ENCODE data around the gene KLHL20.
"Not testable (repeated sequence)": the region's sequence is repeated elsewhere in the genome, so short reads cannot be mapped to it uniquely, and the experiment has no call there.

Gene KLHL20

DNA sequence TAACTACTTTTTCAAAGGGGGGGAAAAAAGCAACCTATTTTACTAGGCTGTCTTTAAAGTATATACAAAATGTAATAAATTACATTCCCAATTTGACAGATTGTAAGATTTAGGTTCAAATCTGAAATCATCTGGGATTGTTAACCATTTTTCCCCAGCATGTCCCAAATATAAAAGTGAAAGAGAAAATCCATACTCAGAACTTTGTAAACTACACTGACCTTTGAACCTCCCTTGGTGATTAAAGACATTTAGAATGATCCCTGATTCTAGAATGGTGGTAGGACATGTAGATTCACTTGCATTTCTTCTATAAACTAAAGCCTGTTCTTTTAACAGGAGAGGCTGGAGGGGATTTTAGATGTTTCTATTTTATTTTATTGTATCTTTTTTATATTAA lies 39.0 kb downstream of the KLHL20 start:
- FAIRE-seq (no peak), DNase-seq (ENCODE audit: low spot score) (no peak)

DNA sequence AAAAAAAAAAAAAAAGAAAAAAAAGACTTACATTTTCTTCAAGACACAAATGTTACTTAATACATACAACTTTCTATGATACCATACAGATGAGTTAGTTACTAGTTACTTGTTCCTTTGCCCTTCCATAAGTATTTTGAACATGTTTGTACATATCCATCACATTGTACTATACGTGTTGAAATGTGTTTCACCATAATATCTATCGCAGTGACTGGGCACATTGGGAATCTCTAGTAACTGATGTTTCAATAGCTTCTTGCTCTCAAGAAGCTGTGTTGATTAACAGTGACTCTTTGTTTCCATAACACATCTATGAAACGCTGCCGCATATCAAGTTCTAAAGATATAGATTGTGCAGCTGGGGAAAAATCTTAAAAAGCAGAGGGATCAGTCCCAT lies 42.9 kb downstream of the KLHL20 start:
- no peak for FAIRE-seq
- DNase-seq (ENCODE audit: low spot score) = no peak

- FAIRE-seq = no peak
- no peak for DNase-seq (ENCODE audit: low spot score)
These were observed 43.3 kb downstream of the KLHL20 start for GRCh38 chr1:173758110-173758509.

DNA sequence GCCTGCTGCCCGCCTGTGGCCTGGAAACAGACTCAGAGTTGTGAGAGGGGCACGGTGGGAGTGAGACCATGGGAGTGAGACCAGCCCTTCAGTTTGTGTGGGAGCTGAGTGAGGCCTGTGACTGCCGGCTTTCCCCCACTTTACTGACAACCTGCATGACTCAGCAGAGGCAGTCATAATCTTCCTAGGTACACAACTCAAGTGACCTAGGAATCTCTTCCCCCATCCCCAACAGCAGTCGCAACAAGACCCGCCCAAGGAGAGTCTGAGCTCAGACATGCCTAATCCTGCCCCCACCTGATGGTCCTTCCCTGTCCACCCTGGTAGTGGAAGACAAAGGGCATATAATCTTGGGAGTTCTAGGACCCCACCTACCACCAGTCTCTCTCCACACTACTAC lies 44.2 kb downstream of the KLHL20 start:
- no peak for FAIRE-seq
- DNase-seq (ENCODE audit: low spot score) = no peak

DNA sequence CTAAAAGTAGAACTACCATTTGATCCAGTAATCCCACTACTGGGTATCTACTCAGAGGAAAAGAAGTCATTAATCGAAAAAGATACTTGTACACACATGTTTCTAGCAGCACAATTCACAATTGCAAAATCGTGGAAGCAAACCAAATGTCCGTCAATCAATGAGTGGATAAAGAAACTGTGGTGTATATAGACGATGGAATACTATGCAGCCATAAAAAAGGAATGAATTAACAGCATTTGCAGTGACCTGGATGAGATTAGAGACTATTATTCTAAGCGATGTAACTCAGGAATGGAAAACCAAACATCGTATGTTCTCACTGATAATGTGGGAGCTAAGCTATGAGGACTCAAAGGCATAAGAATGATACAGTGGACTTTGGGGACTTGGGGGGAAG lies 49.5 kb downstream of the KLHL20 start:
- not testable (repeated sequence) for FAIRE-seq; DNase-seq (ENCODE audit: low spot score)

DNA sequence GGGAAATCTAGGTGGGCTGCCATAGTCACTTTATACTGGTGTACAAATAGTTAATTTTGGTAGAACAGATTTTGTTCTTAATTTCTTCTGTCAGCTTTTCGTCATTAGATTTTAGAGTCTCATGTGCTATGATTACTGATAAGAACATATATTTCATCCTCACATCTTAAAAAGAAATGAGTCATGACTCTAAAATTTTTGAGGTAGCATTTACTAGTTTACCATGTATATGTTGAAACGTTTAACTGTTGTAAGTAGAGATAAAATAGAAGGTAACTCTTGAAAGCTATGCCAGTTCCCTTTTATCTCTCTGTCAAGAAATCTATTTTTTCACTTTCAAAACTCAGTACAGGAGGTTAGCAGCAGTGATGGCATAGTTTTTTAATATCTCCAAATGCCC lies 53.4 kb downstream of the KLHL20 start:
- DNase-seq (ENCODE audit: low spot score) (no peak), FAIRE-seq (no peak)

DNA sequence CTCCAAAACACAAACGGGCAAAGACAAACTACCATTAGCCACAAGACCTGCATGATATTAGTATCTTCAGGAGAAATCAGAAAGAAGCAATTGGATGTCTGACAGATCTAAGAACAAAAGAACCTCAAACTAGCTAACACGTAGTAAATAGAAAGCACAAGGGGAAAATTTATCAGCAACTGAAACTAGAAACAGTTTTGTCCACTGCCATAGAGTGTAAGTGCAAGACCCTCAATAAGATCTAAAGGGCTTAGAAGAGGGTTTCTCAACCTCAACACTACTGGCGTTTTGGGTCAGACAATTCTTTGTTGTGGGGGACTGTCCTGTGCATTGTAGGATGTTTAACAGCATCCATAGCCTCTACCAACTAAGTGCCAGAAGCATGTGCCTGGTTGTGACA lies 54.0 kb downstream of the KLHL20 start:
- DNase-seq (ENCODE audit: low spot score) (no peak), FAIRE-seq (no peak)

DNA sequence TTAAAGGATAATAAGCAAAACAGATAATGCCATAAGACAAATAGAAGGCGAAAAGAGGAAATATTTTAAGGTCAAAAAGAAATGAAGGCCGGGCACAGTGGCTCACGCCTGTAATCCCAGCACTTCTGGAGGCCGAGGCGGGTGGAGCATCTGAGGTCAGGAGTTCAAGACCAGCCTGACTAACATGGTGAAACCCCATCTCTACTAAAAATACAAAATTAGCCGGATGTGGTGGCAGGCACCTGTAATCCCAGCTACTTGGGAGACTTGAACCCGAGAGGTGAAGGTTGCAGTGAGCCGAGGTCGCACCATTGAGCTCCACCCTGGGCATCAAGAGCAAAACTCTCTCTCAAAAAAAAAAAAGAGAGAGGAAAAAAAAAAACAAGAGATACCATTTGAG lies 55.5 kb downstream of the KLHL20 start:
- not testable (repeated sequence) for DNase-seq (ENCODE audit: low spot score); FAIRE-seq

DNA sequence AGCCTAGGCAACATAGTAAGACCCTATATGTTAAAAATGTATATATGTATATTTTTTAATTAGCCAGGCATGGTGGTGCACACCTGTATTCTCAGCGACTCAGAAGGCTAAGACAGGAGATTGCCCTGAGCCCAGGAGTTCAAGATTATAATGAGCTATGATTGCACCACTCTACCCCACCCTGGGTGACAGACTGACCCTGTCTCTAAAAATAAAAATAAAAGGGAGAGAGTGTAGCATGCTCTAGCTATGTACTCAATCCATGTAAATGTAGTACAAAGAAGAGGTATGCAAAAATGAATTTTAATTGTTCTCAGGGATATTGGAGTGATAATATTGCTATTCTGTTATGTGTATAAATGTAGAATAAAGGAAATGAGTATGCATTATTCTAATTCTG lies 56.8 kb downstream of the KLHL20 start:
- no peak for FAIRE-seq
- no peak for DNase-seq (ENCODE audit: low spot score)

DNA sequence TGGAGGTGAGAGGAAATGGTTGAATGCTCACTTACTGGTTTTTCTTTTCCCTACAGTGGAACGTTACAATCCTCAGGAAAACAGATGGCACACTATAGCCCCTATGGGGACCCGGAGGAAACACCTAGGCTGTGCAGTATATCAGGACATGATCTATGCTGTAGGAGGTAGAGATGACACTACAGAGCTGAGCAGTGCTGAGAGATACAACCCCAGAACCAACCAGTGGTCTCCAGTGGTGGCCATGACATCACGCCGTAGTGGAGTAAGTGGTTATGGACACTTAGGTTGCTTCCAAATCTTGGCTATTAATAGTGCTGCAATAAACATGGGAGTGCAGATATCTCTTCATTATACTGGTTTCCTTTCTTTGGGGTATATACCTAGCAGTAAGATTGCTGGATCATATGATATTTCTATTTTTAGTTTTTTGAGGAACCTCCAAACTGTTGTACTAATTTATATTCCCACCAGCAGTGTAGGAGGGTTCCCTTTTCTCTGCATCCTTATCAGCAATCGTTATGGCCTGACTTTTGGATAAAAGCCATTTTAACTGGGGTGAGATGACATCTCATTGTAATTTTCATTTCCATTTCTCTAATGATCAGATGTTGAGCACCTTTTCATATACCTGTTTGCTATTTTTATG lies 60.9 kb downstream of the KLHL20 start:
- FAIRE-seq = no peak

GRCh38 chr1:173779936-173780335 lies 65.2 kb downstream of the KLHL20 start:
- FAIRE-seq (no peak), DNase-seq (ENCODE audit: low spot score) (no peak)

More for the DNA sequence above, 60.9 kb downstream of the KLHL20 start:
- DNase-seq (ENCODE audit: low spot score) = no peak

GRCh38 chr1:173784997-173785396 lies 70.2 kb downstream of the KLHL20 start:
- FAIRE-seq = no peak

DNA sequence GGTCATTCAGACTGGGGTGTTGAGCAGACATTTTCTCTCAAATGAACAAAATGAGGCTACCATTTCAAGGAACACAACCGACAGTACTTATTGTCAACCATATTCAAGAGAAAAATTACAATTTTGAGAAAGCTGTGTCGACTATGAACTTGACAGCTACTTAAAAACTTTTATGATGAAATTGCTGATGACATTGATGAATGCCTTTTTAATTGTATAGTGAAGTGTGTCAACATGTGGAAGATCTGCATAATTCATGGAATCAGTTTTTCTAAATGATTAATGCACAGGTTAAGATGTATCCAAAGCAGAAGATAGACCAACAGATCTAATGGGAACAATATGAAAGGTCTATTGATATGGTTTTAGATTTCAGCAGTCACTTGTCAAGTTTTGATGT lies 75.1 kb downstream of the KLHL20 start:
- DNase-seq (ENCODE audit: low spot score) (no peak), FAIRE-seq (no peak)

More at GRCh38 chr1:173784997-173785396, 70.2 kb downstream of the KLHL20 start:
- DNase-seq (ENCODE audit: low spot score) = no peak

DNA sequence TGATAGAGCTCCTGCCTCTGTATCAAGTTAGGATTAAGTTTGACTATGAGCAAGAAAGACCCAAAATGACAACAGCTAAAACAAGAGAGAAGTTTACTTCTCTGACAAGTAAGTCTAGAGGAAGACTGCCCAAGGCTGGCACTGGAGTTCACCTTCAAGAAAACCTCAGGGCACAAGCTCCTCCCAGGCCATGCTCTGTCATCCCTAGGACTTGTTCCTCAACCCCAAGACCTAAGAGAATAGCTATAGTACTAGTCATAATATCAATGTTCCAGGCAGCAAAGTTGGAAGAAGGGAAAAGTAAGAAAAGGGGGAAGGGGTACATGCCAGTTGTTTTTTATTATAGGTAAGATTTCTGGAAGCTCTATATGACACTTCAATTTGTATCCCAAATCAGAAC lies 83.3 kb downstream of the KLHL20 start:
- DNase-seq (ENCODE audit: low spot score) = no peak
- FAIRE-seq = no peak

- not testable (repeated sequence) for DNase-seq (ENCODE audit: low spot score); FAIRE-seq
These were observed 85.2 kb downstream of the KLHL20 start for GRCh38 chr1:173799995-173800394.

DNA sequence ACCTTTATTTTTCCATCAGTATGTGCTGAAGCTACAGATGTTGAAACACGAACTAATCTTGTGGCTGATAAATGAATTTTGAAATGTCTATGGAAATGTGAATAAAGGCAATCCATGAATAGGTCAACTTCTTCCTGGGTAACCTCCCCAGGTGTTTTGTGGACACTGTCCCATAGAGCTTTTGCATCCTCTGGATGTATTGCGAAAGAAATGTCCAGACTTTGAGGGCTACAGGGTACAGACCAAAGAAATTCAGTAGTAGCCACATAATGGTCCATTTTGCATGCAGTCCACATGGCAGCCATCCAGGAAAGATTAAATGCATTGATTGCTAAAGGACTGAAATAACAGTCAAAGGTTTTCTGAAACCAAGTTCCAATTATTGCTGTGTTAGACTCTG lies 88.2 kb downstream of the KLHL20 start:
- FAIRE-seq (no peak), DNase-seq (ENCODE audit: low spot score) (no peak)

DNA sequence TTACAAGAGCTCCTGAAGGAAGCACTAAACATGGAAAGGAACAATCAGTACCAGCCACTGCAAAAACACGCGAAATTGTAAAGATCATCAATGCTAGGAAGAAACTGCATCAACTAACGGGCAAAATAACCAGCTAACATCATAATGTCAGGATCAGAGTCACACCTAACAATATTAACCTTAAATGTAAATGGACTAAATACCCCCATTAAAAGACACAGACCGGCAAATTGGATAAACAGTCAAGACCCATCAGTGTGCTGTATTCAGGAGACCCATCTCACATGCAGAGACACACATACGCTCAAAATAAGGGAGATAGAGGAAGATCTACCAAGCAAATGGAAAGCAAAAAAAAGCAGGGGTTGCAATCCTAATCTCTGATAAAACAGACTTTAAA lies 98.9 kb downstream of the KLHL20 start:
- DNase-seq (ENCODE audit: low spot score); FAIRE-seq: not testable (repeated sequence)

DNA sequence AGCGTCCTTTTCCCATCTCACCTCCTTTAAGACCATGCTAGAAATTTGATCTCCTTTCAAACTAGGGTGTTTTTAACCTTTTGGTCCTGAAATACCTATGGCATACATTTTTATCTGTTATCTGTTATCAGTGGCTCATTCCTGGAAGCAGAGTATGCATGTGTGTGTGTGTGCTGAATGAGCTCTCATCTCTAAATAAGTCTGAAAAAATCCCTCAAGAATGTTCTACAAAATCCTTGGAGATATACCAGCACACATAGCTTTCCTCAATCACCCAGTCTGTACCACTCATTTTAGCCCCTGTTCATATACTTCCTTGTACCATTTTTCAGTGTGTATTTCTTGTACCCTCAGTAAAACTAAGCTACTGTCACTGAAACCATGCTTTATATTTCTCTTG lies 103.7 kb downstream of the KLHL20 start:
- FAIRE-seq (no peak), DNase-seq (ENCODE audit: low spot score) (no peak)

DNA sequence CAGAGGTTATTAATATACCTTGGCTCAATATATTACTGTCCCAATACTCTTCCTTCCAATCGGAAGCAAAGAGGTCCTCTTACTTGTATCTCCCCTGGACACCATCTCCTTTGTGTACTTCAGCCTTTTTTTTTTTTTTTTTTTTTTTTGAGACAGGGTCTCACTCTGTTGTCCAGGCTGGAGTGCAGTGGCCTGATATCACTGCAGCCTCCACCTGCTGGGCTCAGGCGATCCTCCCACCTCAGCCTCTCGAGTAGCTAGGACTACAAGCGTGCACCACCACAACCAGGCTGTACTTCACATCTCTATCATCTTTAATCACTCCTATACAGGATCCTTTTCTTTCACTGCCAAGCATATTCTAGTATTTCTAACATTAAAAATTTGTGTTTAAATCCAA lies 106.9 kb downstream of the KLHL20 start:
- FAIRE-seq (no peak), DNase-seq (ENCODE audit: low spot score) (no peak)

DNA sequence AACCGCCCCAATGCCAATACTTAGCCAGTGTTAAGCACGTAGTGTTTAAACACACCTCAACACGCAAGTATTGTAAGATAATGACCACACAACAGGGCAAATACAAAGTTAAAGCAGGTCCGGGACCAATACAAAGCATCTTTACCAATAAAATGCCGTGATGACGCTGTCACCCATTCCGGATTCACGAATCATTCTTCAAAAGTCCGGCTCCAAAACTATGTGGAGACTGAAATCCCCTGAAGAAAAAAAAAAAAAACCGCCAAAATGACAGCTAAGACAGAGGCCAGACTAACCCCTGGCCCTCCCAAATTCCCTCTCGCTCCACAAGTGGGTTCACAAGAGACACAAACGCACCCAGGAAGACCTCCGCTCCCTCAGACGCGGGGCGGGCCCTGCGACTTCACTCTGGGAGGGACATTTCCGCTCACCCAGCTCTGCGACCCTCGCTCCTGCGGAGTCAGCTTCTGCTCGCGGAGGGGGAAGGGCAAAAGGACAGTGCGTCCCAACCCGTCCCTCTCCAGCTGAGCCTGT lies 109.1 kb downstream of the KLHL20 start:
- no peak for FAIRE-seq
- no peak for DNase-seq (ENCODE audit: low spot score)

GRCh38 chr1:173824315-173825081 lies 109.7 kb downstream of the KLHL20 start, which contains the start of the genes CENPL and DARS2:
TSS of gene CENPL (minus strand) at chr1:173824883. CDS start at chr1:173811299, 13,584 bp downstream.
TSS of gene DARS2 (plus strand) at chr1:173824673. CDS start at chr1:173825230, 557 bp downstream.
- FAIRE-seq (peak; percentile 20), DNase-seq (ENCODE audit: low spot score) (peak; percentile 88)

DNA sequence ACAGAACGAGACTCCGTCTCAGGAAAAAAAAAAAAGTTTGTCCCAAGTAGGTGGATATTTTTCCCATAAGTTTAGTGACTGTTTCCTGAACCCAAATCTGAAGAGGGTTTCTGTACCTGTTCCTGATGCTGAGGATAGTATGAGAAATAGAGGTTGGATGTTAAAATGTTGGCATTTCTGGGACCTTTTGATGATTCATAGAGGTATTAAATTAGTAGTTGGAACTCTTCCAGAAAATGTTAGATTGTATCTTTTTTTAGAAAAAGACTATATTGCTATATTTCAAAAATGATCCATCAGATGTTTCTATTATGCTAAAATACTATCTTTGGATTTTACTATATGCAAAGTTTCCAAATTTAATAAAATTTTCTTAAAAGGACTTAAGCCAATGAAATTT lies 112.8 kb downstream of the KLHL20 start:
- FAIRE-seq (no peak), DNase-seq (ENCODE audit: low spot score) (no peak)
